HG02588 (cell line): Measurements from ENCODE around the gene SMAD4.
"Not testable (repeated sequence)": the region's sequence is repeated elsewhere in the genome, so short reads cannot be mapped to it uniquely, and the experiment has no call there.

ENCODE experiments used
- ATAC-seq: cut with Tn5 transposase; IDR thresholded peaks from one replicate; pipeline ENCODE4 v1.9.1; 2021; ENCODE audit warnings: mild to moderate bottlenecking, moderate library complexity; ENCODE audit not compliant: unreplicated experiment

The SMAD4 gene

DNA sequence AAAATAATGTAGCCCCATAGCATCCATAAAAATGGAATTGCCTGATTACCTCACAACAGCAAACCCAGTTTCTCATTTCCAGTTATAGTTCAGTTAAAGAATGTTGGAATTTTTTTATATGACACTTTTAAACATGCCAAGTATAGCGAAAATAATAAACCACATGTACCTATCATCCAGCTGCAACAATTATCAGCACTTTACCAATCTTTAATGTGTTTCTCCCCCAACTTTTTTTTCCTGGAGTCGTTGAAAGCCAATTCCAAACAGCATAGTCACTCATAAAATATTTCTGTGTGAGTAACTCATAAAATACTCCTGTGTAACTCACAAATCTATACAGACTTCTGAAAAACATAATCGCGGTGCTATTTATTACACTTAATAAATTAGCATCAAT, 38.1 kb downstream of the SMAD4 start:
- ATAC-seq = no peak

GRCh38 chr18:51069885-51070284, 39.9 kb downstream of the SMAD4 start:
- ATAC-seq = no peak

GRCh38 chr18:51070545-51070944, 40.5 kb downstream of the SMAD4 start:
- ATAC-seq = no peak

- ATAC-seq = no peak
Observed at GRCh38 chr18:51072586-51073313, 42.7 kb downstream of the SMAD4 start.

GRCh38 chr18:51074605-51075004, 44.6 kb downstream of the SMAD4 start:
- peak; percentile 73 for ATAC-seq

DNA sequence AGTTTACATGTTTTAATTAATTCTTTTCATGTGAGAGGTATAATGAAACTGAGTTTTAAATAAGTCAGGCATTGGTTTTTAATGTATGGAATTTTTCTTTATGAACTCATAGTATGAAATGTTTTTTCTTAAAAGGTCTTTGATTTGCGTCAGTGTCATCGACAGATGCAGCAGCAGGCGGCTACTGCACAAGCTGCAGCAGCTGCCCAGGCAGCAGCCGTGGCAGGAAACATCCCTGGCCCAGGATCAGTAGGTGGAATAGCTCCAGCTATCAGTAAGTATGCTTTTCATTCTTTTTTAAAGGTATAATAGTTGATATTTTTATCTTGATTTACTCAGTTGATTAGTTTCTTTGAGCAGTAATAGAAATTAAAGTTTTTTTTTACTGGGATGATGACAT, 46.5 kb downstream of the SMAD4 start:
- no peak for ATAC-seq

DNA sequence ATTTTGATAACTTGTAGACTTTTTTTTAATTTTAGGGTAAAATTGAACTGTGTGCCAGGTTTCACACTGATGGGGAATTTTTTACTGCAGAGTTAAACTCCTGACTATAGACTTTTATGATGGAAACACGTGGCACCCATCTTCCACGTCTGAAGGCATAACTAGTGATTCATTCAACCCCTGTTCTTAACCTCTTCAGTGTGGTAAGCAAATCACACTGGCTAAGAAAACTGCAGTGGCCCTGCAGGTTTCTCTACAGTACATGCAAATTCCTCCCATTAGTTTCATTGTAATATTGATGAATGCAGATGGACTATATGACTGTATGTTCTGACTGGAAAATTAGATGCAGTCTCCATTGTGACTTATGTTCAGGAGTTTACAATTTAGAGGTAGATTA, 47.2 kb downstream of the SMAD4 start:
- peak; percentile 70 for ATAC-seq

GRCh38 chr18:51078026-51078425, 48.0 kb downstream of the SMAD4 start:
- no peak for ATAC-seq

DNA sequence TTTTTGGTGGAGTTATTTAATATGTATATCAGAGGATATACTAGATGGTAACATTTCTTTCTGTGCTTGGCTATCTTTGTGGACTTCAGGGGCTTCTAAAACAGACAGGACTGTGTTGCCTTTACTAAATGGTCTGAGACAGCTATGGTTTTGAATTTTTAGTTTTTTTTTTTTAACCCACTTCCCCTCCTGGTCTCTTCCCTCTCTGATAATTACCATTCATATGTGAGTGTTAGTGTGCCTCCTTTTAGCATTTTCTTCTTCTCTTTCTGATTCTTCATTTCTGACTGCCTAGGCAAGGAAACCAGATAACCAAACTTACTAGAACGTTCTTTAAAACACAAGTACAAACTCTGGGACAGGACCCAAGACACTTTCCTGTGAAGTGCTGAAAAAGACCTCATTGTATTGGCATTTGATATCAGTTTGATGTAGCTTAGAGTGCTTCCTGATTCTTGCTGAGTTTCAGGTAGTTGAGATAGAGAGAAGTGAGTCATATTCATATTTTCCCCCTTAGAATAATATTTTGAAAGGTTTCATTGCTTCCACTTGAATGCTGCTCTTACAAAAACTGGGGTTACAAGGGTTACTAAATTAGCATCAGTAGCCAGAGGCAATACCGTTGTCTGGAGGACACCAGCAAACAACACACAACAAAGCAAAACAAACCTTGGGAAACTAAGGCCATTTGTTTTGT, 52.7 kb downstream of the SMAD4 start:
- peak; percentile 49 for ATAC-seq

DNA sequence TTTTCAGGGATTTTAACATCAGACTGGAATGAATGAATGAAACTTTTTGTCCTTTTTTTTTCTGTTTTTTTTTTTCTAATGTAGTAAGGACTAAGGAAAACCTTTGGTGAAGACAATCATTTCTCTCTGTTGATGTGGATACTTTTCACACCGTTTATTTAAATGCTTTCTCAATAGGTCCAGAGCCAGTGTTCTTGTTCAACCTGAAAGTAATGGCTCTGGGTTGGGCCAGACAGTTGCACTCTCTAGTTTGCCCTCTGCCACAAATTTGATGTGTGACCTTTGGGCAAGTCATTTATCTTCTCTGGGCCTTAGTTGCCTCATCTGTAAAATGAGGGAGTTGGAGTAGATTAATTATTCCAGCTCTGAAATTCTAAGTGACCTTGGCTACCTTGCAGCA, 53.4 kb downstream of the SMAD4 start:
- no peak for ATAC-seq

- ATAC-seq = no peak
Observed at GRCh38 chr18:51088410-51088809, 58.4 kb downstream of the SMAD4 start.

DNA sequence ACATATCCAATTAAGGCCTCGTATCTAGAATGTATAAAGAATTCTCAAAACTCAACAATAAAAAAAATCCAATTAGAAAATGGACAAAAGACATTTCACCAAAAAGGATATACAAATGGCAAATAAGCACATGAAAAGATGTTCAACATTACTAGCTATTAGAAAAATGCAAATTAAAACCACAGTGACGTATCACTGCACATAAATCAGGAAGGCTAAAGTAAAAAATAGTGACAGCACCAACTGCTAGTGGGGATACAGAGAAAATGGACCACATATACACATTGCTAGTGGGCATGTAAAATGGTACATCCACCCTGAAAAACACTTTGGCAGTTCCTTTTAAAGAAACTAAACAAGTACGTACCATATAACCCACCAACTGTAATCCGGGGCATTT, 59.7 kb downstream of the SMAD4 start:
- ATAC-seq = no peak

DNA sequence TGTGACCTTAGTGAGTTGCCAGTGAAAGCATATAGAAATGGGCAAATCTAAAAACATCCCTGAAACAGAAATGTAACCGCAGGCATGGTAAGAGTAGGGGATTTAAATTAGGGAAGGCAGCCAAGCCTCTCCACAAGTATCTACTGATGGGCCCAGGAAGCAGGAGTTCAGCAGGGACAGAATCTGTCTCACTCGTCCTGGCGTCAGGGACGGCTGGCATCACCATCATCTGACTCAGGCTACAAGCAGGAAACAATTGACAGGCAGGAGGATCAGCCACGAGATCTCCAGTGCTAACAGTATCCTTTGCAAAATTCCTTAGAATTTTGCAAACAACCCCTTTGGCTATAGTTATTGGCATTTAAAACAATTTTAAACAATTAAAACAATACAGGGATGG, 61.3 kb downstream of the SMAD4 start:
- ATAC-seq = no peak

GRCh38 chr18:51092117-51092516, 62.1 kb downstream of the SMAD4 start:
- no peak for ATAC-seq

GRCh38 chr18:51092967-51093366, 63.0 kb downstream of the SMAD4 start:
- not testable (repeated sequence) for ATAC-seq

DNA sequence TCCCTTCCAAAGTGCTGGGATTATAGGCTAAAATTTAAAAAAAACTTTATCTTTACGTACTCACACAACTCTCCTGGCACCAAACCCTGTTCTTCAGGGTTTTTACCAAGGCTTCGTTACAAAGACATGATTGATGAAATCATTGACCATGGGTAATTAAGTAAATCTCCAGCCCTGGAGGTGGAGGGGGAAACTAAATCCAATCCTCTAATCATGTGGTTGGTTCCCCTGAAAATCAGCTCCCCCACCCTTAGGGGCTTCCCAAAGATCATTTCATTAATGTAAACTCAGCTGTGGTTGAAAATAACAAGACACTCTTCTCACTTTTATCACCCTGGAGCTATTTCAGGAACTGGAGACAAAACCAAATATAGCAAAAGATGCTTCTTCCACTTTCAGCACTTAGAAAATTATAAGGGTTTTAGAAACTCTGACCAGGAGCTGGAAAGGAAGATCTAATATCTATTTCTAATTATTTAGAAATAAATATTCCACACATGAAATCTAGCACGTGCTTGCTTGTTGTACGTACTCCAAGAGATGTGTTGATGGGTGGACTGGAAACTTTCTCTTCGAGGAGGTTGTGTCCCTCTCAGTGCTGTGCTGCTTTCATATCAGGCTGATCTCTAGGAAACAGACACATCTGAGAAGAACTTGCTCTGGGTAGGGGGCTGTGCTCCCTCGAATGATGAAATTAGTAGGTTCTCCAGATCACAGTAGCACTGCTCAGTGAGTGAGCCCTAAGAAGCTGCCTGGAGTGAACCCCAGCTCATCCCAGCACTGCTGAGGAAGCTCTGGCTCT, 67.2 kb downstream of the SMAD4 start:
- no peak for ATAC-seq

- ATAC-seq = no peak
Observed at GRCh38 chr18:51098082-51098481, 68.1 kb downstream of the SMAD4 start.

- no peak for ATAC-seq
Observed at GRCh38 chr18:51098513-51098912, 68.5 kb downstream of the SMAD4 start.

- no peak for ATAC-seq
Observed at GRCh38 chr18:51100385-51101120, 70.5 kb downstream of the SMAD4 start.

DNA sequence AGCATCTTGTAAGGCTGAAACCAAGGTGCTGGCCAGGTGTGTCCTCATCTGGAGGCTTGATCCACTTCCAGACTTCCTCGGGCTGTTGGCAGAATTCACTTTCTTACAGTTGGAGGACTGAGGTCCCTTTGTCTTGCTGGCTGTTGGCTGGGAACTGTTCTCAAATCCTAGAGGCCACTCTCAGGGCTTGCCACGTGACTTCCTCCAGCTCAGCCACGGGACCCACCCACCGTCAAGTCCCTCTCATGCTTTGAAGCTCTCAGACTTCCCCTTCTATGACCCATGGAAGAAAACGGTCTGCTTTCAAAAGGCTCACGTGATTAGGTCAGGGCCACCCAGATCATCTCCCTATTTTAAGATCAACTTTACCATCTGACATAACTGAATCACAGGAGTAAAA, 77.1 kb downstream of the SMAD4 start:
- ATAC-seq = no peak
